ENCODE measurements around the gene ELOVL4.

Gene ELOVL4

GRCh38 chr6:79947191-79948186 is at the start of gene ELOVL4:
Gene ELOVL4, minus strand, starts transcription at chr6:79947553. Its CDS starts 274 bp downstream, at chr6:79947279.
- H3K9me3 Mint-ChIP-seq, result no peaks in the 10 kb centered on the region
- H3K4me3 Mint-ChIP-seq, result peak within 1 kb of the TSS; percentile 81
- DNase-seq (ENCODE audit: low spot score in 2 of 2), result peak in 1 of 2 donors; percentile 18
- peak; percentile 44 for ATAC-seq (ENCODE audit: low read depth)
- H3K4me1 Mint-ChIP-seq, result peaks cover 12% of the 10 kb centered on the region
- H3K27me3 Mint-ChIP-seq, result peaks cover 23% of the 10 kb centered on the region
- no peaks in the 10 kb centered on the region for H3K36me3 Mint-ChIP-seq
- no peak within 1 kb of the TSS for H3K27ac Mint-ChIP-seq

DNA sequence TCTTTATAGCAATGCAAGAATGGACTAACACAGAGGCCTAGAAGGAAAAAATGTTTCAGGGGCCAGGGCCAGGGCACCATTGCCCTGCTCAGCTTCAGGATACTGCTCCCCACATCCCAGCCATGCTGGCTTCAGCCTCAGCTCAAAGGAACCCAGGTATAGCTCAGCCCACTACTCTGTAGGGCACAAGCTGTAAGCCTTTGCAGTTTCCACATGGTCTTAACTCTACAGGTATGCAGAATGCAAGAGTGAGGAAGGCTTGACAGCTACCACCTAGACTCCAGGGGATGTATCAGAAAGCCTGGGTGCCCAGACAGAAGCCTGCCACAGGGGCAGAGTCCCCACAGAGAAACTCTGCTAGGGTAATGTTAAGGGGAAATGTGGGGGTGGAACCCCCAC is 46.6 kb upstream of the ELOVL4 start:
- H3K4me1 Mint-ChIP-seq, result no peaks in the 10 kb centered on the region
- H3K27ac Mint-ChIP-seq, result no peak overlapping the region
- H3K36me3 Mint-ChIP-seq, result no peaks in the 10 kb centered on the region
- H3K27me3 Mint-ChIP-seq, result peaks cover 1% of the 10 kb centered on the region
- peaks cover 1% of the 10 kb centered on the region for H3K9me3 Mint-ChIP-seq
- DNase-seq (ENCODE audit: low spot score in 2 of 2) (no peak), ATAC-seq (ENCODE audit: low read depth) (no peak)
- no peak overlapping the region for H3K4me3 Mint-ChIP-seq

GRCh38 chr6:79993012-79993910 is 45.9 kb upstream of the ELOVL4 start:
- H3K4me1 Mint-ChIP-seq, result no peaks in the 10 kb centered on the region
- H3K4me3 Mint-ChIP-seq, result no peak overlapping the region
- no peaks in the 10 kb centered on the region for H3K36me3 Mint-ChIP-seq
- no peak overlapping the region for H3K27ac Mint-ChIP-seq
- DNase-seq (ENCODE audit: low spot score in 2 of 2), result no peak
- peaks cover 1% of the 10 kb centered on the region for H3K9me3 Mint-ChIP-seq
- no peak for ATAC-seq (ENCODE audit: low read depth)
- peaks cover 1% of the 10 kb centered on the region for H3K27me3 Mint-ChIP-seq

GRCh38 chr6:79989641-79990040 is 42.3 kb upstream of the ELOVL4 start:
- no peak overlapping the region for H3K4me3 Mint-ChIP-seq
- H3K9me3 Mint-ChIP-seq, result no peaks in the 10 kb centered on the region
- no peak overlapping the region for H3K27ac Mint-ChIP-seq
- ATAC-seq (ENCODE audit: low read depth), result no peak
- DNase-seq (ENCODE audit: low spot score in 2 of 2), result no peak
- H3K36me3 Mint-ChIP-seq, result no peaks in the 10 kb centered on the region
- peaks cover 4% of the 10 kb centered on the region for H3K4me1 Mint-ChIP-seq
- no peaks in the 10 kb centered on the region for H3K27me3 Mint-ChIP-seq

DNA sequence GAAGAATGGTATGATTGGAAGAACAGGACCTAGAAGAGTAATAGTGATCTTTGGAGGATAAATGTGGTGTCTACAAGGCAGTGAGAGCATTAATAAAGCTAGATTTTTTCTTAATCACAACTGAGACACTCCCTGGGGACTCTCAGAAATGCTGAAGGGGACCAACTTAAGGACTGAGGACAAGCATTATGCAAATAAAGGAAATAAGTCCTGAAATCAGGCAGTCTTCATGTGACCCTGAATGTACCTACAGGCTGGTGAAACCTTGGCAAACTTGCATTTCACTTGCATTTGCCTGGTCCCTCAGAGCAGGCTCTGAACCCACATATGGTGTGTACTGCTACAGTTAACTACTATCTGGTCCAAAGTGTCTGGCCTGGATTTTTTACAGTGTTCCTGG is 37.8 kb upstream of the ELOVL4 start:
- Mint-ChIP-seq H3K9me3 (no peaks in the 10 kb centered on the region), H3K4me3 (no peak overlapping the region), H3K27ac (no peak overlapping the region), H3K36me3 (no peaks in the 10 kb centered on the region), H3K4me1 (peaks cover 4% of the 10 kb centered on the region), H3K27me3 (no peaks in the 10 kb centered on the region)
- DNase-seq (ENCODE audit: low spot score in 2 of 2) (no peak), ATAC-seq (ENCODE audit: low read depth) (no peak)

DNA sequence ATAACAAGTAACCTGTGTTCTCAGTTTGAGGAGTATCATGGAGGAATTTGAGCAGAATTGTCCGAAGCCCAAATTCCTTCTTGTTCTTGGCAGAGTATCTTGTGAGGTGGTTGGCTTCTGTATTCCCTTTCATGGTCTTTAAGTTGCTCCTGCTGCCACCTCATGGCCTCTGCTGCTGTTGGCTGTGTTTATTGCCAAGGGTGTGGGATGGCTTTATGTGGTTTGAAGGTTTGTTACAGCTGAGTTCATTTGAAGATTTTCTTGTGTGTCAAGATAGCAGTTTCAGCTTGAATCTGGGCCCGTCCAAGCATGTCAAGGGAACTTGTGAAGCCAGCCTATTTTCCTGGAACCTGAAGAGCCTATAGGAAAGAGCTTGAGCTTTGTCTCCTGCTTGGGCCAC is 36.9 kb upstream of the ELOVL4 start:
- H3K4me3 Mint-ChIP-seq, result no peak overlapping the region
- no peaks in the 10 kb centered on the region for H3K27me3 Mint-ChIP-seq
- no peaks in the 10 kb centered on the region for H3K9me3 Mint-ChIP-seq
- no peak overlapping the region for H3K27ac Mint-ChIP-seq
- no peaks in the 10 kb centered on the region for H3K36me3 Mint-ChIP-seq
- ATAC-seq (ENCODE audit: low read depth) (no peak), DNase-seq (ENCODE audit: low spot score in 2 of 2) (no peak)
- peaks cover 4% of the 10 kb centered on the region for H3K4me1 Mint-ChIP-seq

DNA sequence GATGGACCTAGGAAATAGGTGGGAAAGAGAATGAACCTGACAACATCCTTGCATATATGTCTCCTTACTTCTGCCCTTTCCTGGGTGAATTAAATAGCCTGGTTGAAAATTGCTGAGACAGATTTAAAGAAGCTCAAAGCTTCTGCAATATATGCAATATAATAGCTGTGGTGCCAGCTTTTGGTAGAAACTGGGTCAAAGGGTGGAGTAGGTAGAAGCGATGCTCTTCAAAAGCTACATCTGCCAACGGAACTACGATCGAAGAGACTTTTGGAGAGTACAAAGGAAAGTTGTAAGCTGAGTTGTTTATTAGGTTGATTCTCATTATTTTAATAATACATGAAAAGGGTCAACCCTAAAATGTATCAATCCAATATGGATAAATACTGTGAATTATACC is 34.3 kb upstream of the ELOVL4 start:
- no peaks in the 10 kb centered on the region for H3K36me3 Mint-ChIP-seq
- no peak overlapping the region for H3K4me3 Mint-ChIP-seq
- DNase-seq (ENCODE audit: low spot score in 2 of 2) (no peak), ATAC-seq (ENCODE audit: low read depth) (no peak)
- H3K4me1 Mint-ChIP-seq, result peaks cover 4% of the 10 kb centered on the region
- H3K27me3 Mint-ChIP-seq, result peaks cover 6% of the 10 kb centered on the region
- H3K9me3 Mint-ChIP-seq, result no peaks in the 10 kb centered on the region
- H3K27ac Mint-ChIP-seq, result no peak overlapping the region

DNA sequence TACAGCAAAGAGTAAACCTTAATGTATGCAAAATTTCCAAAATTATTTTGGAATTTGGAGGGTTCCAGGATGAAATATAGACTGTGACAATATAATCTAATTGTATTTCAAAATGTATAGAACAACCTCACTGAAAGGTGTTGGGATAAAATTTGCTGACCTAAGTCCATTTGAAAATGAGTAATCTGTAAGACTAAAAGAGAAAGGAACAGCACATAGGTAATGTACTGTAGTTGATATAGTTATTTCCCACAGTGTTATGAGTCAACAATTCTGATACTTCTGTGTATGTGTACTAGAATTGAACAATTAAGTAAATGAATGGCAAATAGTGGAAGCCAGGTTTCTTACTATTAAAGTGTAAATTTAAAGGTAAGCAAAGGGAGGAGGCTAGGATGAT is 23.8 kb upstream of the ELOVL4 start:
- Mint-ChIP-seq H3K4me3 (no peak overlapping the region), H3K9me3 (peaks cover 20% of the 10 kb centered on the region), H3K4me1 (no peaks in the 10 kb centered on the region), H3K36me3 (no peaks in the 10 kb centered on the region), H3K27ac (no peak overlapping the region), H3K27me3 (peaks cover 2% of the 10 kb centered on the region)
- no peak for ATAC-seq (ENCODE audit: low read depth)
- no peak for DNase-seq (ENCODE audit: low spot score in 2 of 2)

GRCh38 chr6:79969784-79970183 is 22.4 kb upstream of the ELOVL4 start:
- peaks cover 21% of the 10 kb centered on the region for H3K9me3 Mint-ChIP-seq

GRCh38 chr6:79967178-79967577 is 19.8 kb upstream of the ELOVL4 start:
- no peak for DNase-seq (ENCODE audit: low spot score in 2 of 2)
- no peak overlapping the region for H3K4me3 Mint-ChIP-seq
- peaks cover 21% of the 10 kb centered on the region for H3K9me3 Mint-ChIP-seq
- peaks cover 1% of the 10 kb centered on the region for H3K27me3 Mint-ChIP-seq
- H3K4me1 Mint-ChIP-seq, result no peaks in the 10 kb centered on the region
- H3K27ac Mint-ChIP-seq, result no peak overlapping the region
- no peak for ATAC-seq (ENCODE audit: low read depth)
- no peaks in the 10 kb centered on the region for H3K36me3 Mint-ChIP-seq

More at GRCh38 chr6:79969784-79970183, 22.4 kb upstream of the ELOVL4 start:
- ATAC-seq (ENCODE audit: low read depth) (no peak), DNase-seq (ENCODE audit: low spot score in 2 of 2) (no peak)
- Mint-ChIP-seq H3K36me3 (no peaks in the 10 kb centered on the region), H3K4me3 (no peak overlapping the region), H3K4me1 (no peaks in the 10 kb centered on the region), H3K27me3 (no peaks in the 10 kb centered on the region), H3K27ac (no peak overlapping the region)

DNA sequence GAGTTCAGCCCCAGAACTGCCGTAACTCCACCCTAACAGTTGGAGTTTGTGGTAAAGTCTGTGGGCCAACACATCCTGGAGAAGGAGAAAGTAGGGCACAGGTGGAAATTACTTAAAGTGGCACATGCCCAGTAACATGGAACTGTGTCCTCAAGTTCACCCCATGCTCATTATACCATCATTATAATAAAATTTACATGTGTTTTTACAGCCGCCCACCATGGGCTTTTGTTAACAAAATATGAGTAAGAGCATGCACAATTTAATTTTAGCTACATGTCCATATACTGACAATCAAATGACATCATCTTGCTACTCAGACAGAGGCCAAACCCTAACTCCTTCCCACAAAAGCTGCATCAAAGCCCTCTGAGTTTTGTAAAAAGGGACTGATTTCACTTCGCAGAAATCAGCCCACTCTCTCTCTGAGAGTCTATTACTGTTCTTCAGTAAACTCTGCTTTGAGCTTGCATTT is 17.3 kb upstream of the ELOVL4 start:
- H3K4me1 Mint-ChIP-seq, result no peaks in the 10 kb centered on the region
- H3K27me3 Mint-ChIP-seq, result peaks cover 1% of the 10 kb centered on the region
- no peak for DNase-seq (ENCODE audit: low spot score in 2 of 2)
- no peak for ATAC-seq (ENCODE audit: low read depth)
- no peak overlapping the region for H3K4me3 Mint-ChIP-seq
- no peak overlapping the region for H3K27ac Mint-ChIP-seq
- H3K9me3 Mint-ChIP-seq, result peaks cover 18% of the 10 kb centered on the region
- H3K36me3 Mint-ChIP-seq, result no peaks in the 10 kb centered on the region

DNA sequence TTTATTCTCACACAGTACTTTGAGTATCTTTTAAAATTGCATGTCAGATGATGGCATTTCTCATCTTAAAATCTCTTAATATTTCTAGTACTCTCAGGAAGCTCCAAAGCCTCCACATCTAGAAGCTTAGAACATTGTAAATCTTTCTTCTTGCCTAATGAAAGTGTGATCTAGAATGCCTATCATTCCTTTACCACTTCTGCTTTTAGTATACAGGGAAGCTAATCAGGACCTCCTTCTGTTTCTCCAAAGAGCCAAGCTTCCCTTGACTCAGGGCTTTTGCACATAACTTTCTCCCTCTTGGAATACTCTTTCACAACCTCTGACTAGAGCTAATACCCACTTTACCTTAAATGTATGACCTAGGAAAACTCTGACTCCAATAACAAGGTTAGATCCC is 7.5 kb upstream of the ELOVL4 start:
- no peak overlapping the region for H3K4me3 Mint-ChIP-seq
- peaks cover 20% of the 10 kb centered on the region for H3K27me3 Mint-ChIP-seq
- H3K36me3 Mint-ChIP-seq, result no peaks in the 10 kb centered on the region
- peaks cover 2% of the 10 kb centered on the region for H3K9me3 Mint-ChIP-seq
- no peak overlapping the region for H3K27ac Mint-ChIP-seq
- DNase-seq (ENCODE audit: low spot score in 2 of 2) (no peak), ATAC-seq (ENCODE audit: low read depth) (no peak)
- H3K4me1 Mint-ChIP-seq, result no peaks in the 10 kb centered on the region

DNA sequence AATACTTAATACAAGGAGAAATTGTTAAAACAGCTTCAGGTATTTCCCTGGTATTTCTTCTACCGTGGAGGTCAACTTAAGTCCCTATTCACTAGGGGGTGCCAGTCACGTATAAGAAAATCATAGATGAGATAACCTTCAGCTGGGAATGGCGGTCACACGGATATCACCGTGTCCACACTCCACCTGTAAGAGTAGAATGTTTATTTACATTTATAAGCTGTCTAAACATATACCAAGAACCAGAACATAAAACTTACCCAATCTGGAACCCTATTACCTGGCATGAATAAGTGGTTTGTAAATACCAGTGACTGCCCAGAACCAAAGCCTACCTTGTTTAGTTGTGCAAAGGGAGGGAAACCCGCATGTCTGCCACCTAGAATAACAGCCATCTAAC is 1.9 kb upstream of the ELOVL4 start:
- no peak overlapping the region for H3K4me3 Mint-ChIP-seq
- peaks cover 12% of the 10 kb centered on the region for H3K4me1 Mint-ChIP-seq
- ATAC-seq (ENCODE audit: low read depth), result peak; percentile 31
- H3K27me3 Mint-ChIP-seq, result peaks cover 25% of the 10 kb centered on the region
- H3K9me3 Mint-ChIP-seq, result no peaks in the 10 kb centered on the region
- H3K36me3 Mint-ChIP-seq, result no peaks in the 10 kb centered on the region
- DNase-seq (ENCODE audit: low spot score in 2 of 2), result peak; percentile 16 to 37
- no peak overlapping the region for H3K27ac Mint-ChIP-seq
